H1 (cell line): ENCODE measurements around the gene KIAA1671. TPM values are rescaled to one million over a fixed set of nuclear protein-coding genes. Genes with fewer than 3 reads are reported as not detected.
"Not testable (repeated sequence)": the region's sequence is repeated elsewhere in the genome, so short reads cannot be mapped to it uniquely, and the experiment has no call there.

Source experiments
- CTCF ChIA-PET: fragments of 300-600 bp; sonication (Branson Sonifier 250); formaldehyde crosslinking; loops from one replicate; lab custom pipeline; 2021; ENCODE audit not compliant: partially characterized antibody; lab: Charles Lee
- POLR2A ChIA-PET: fragments of 300-600 bp; sonication (Branson Sonifier 250); formaldehyde crosslinking; loops from one replicate; lab custom pipeline; 2021; ENCODE audit warnings: inconsistent platforms; ENCODE audit not compliant: partially characterized antibody; lab: Charles Lee
- DNase-seq, 2 experiments: peaks; one replicate each; pipeline versions ENCODE4 v3.0.0 to v3.0.0-alpha.2; 2010 to 2022; ENCODE audit warnings: low spot score in 2 of 2, low read depth in 1 of 2, mixed read lengths in 1 of 2
- FAIRE-seq: peaks from 2 replicates; lab custom pipeline; 2011; peaks lifted over from hg19 to GRCh38; lab: Jason Lieb, UNC
- H2AFZ ChIP-seq: 2 replicates; pipeline ENCODE4 v1.8.1; 2012; ENCODE audit warnings: low read length, inconsistent platforms
- H2AK5ac ChIP-seq: 2 replicates; pipeline ENCODE4 v1.6.1; 2013; ENCODE audit warnings: low read depth, low read length
- H2BK120ac ChIP-seq: replicated peaks from 2 replicates; pipeline ENCODE3; 2013; ENCODE audit warnings: low read depth, low read length, inconsistent platforms
- H2BK12ac ChIP-seq: 2 replicates; pipeline ENCODE4 v1.6.1; 2013; ENCODE audit warnings: low read depth, low read length
- H2BK15ac ChIP-seq: 2 replicates; pipeline ENCODE4 v1.6.1; 2013; ENCODE audit warnings: low read length
- H2BK20ac ChIP-seq: 2 replicates; pipeline ENCODE4 v1.6.1; 2013; ENCODE audit warnings: low read length
- H2BK5ac ChIP-seq: 2 replicates; pipeline ENCODE4 v1.6.1; 2013; ENCODE audit warnings: low read depth, low read length
- H3K14ac ChIP-seq: 2 replicates; pipeline ENCODE4 v1.6.1; 2013; ENCODE audit warnings: inconsistent platforms; ENCODE audit not compliant: insufficient read length
- H3K18ac ChIP-seq: 2 replicates; pipeline ENCODE4 v1.6.1; 2013; ENCODE audit warnings: low read length; ENCODE audit errors: extremely low read depth
- H3K23ac ChIP-seq: 2 replicates; pipeline ENCODE4 v1.6.1; 2013; ENCODE audit warnings: inconsistent platforms; ENCODE audit not compliant: insufficient read length
- H3K23me2 ChIP-seq: 2 replicates; pipeline ENCODE4 v1.6.1; 2013; ENCODE audit warnings: low read depth, low read length
- H3K27ac ChIP-seq: 2 replicates; pipeline ENCODE4 v1.6.1; 2011; ENCODE audit warnings: low read depth, low read length, inconsistent platforms
- H3K27me3 ChIP-seq, 4 experiments: replicated peaks in 1 of 4; 1 replicate in 1 of 4; 2 replicates in 3 of 4; pipeline versions ENCODE4 v1.6.1 to v1.8.1; 2011 to 2013; ENCODE audit warnings: low read length in 3 of 4, mild to moderate bottlenecking in 3 of 4, inconsistent platforms in 2 of 4, mixed read lengths in 2 of 4, moderate library complexity in 1 of 4; ENCODE audit not compliant: control insufficient read depth in 3 of 4, insufficient read depth in 3 of 4; ENCODE audit errors: extremely low read depth in 1 of 4
- H3K36me3 ChIP-seq, 4 experiments: 2 replicates each; pipeline versions ENCODE4 v1.6.1 to v1.8.1; 2011 to 2013; ENCODE audit warnings: mild to moderate bottlenecking in 4 of 4, low read length in 3 of 4, moderate library complexity in 2 of 4, control low read depth in 1 of 4, inconsistent platforms in 1 of 4; ENCODE audit not compliant: insufficient read depth in 4 of 4, control insufficient read depth in 2 of 4
- H3K4ac ChIP-seq: replicated peaks from 2 replicates; pipeline ENCODE3; 2013; ENCODE audit warnings: low read length, low read depth, mixed read lengths, inconsistent platforms; ENCODE audit not compliant: insufficient read length
- H3K4me1 ChIP-seq, 4 experiments: replicated peaks in 1 of 4; 1 replicate in 1 of 4; 2 replicates in 3 of 4; pipeline versions ENCODE4 v1.6.1 to v1.8.1; 2011 to 2013; ENCODE audit warnings: low read length in 3 of 4, inconsistent platforms in 2 of 4, mixed read lengths in 1 of 4; ENCODE audit not compliant: insufficient read depth in 4 of 4, control insufficient read depth in 3 of 4
- H3K4me2 ChIP-seq, 2 experiments: 2 replicates each; pipeline versions ENCODE4 v1.6.1 to v1.8.1; 2011 to 2013; ENCODE audit warnings: low read depth in 2 of 2, low read length in 2 of 2, control low read depth in 1 of 2, inconsistent platforms in 1 of 2, mild to moderate bottlenecking in 1 of 2; ENCODE audit not compliant: insufficient read depth in 1 of 2
- H3K4me3 ChIP-seq, 4 experiments: fragments of 200-600, 300-600 bp in 1 of 4; sonication (generic), shearing (Covaris generic), sonication (Bioruptor Twin) in 1 of 4; 2 replicates each; pipeline versions ENCODE4 v1.5.1 to v1.8.1; 2011 to 2016; ENCODE audit warnings: low read length in 4 of 4, low read depth in 3 of 4, control low read depth in 2 of 4, inconsistent platforms in 2 of 4, mild to moderate bottlenecking in 2 of 4, mixed read lengths in 1 of 4, moderate library complexity in 1 of 4; ENCODE audit not compliant: insufficient read depth in 2 of 4; ENCODE audit errors: extremely low read depth in 1 of 4
- H3K56ac ChIP-seq: replicated peaks from 2 replicates; pipeline ENCODE3; 2013; ENCODE audit warnings: low read depth, mild to moderate bottlenecking, mixed read lengths, low read length, inconsistent platforms; ENCODE audit not compliant: insufficient read length
- H3K79me1 ChIP-seq: 2 replicates; pipeline ENCODE4 v1.6.1; 2013; ENCODE audit warnings: low read depth, low read length, control low read depth
- H3K79me2 ChIP-seq, 2 experiments: 2 replicates each; pipeline versions ENCODE4 v1.6.1 to v1.8.1; 2012 to 2013; ENCODE audit warnings: low read length in 2 of 2, mild to moderate bottlenecking in 2 of 2, inconsistent platforms in 1 of 2; ENCODE audit not compliant: insufficient read depth in 2 of 2, control insufficient read depth in 1 of 2
- H3K9ac ChIP-seq, 4 experiments: replicated peaks in 1 of 4; 1 replicate in 1 of 4; 2 replicates in 3 of 4; pipeline versions ENCODE4 v1.6.1 to v1.8.1; 2011 to 2013; ENCODE audit warnings: low read depth in 3 of 4, low read length in 3 of 4, control low read depth in 2 of 4, mild to moderate bottlenecking in 2 of 4, moderate library complexity in 2 of 4, inconsistent platforms in 1 of 4; ENCODE audit errors: extremely low read depth in 1 of 4
- H3K9me3 ChIP-seq, 2 experiments: 2 replicates each; pipeline versions ENCODE4 v1.6.1 to v1.8.1; 2012 to 2013; ENCODE audit warnings: mild to moderate bottlenecking in 2 of 2, moderate library complexity in 2 of 2, control low read depth in 1 of 2, inconsistent platforms in 1 of 2, low read depth in 1 of 2, low read length in 1 of 2, mixed read lengths in 1 of 2; ENCODE audit not compliant: insufficient read depth in 2 of 2
- H4K20me1 ChIP-seq, 2 experiments: replicated peaks in 1 of 2; 2 replicates each; pipeline versions ENCODE3 to v1.8.1; 2011 to 2013; ENCODE audit warnings: inconsistent platforms in 2 of 2, low read length in 2 of 2, mild to moderate bottlenecking in 1 of 2; ENCODE audit not compliant: insufficient read depth in 2 of 2, control insufficient read depth in 1 of 2
- H4K5ac ChIP-seq: 2 replicates; pipeline ENCODE4 v1.6.1; 2013; ENCODE audit warnings: low read length, low read depth, mixed read lengths, inconsistent platforms; ENCODE audit not compliant: insufficient read length
- H4K8ac ChIP-seq: 2 replicates; pipeline ENCODE4 v1.8.0; 2013; ENCODE audit warnings: mild to moderate bottlenecking, moderate library complexity, low read length, inconsistent platforms; ENCODE audit not compliant: insufficient read depth; ENCODE audit errors: extremely low read depth
- H4K91ac ChIP-seq: replicated peaks from 2 replicates; pipeline ENCODE3; 2013; ENCODE audit warnings: low read length, mixed read lengths, inconsistent platforms; ENCODE audit not compliant: insufficient read length
- BACH1 ChIP-seq: IDR thresholded peaks from 2 replicates; pipeline ENCODE4 v1.6.1; 2012; ENCODE audit warnings: low read length, improper control_type of control experiment
- GABPA ChIP-seq: IDR thresholded peaks from 2 replicates; pipeline ENCODE4 v1.6.1; 2011; ENCODE audit warnings: mild to moderate bottlenecking, low read length, moderate library complexity, borderline replicate concordance; ENCODE audit not compliant: insufficient read depth
- NRF1 ChIP-seq: IDR thresholded peaks from 2 replicates; pipeline ENCODE4 v1.6.1; 2011; ENCODE audit warnings: mild to moderate bottlenecking, low read depth, low read length, improper control_type of control experiment
- RAD21 ChIP-seq, 2 experiments: IDR thresholded peaks in 1 of 2; conservative IDR thresholded peaks in 1 of 2; 2 replicates each; pipeline ENCODE4 v1.6.1; 2011; ENCODE audit warnings: low read depth in 2 of 2, low read length in 2 of 2, improper control_type of control experiment in 1 of 2, inconsistent platforms in 1 of 2, mild to moderate bottlenecking in 1 of 2, moderate library complexity in 1 of 2
- TAF1 ChIP-seq: IDR thresholded peaks from 2 replicates; pipeline ENCODE4 v1.6.1; 2011; ENCODE audit warnings: mild to moderate bottlenecking, low read depth, low read length
- TCF12 ChIP-seq: IDR thresholded peaks from 2 replicates; pipeline ENCODE4 v1.6.1; 2011; ENCODE audit warnings: low read depth, mild to moderate bottlenecking, low read length
- TEAD4 ChIP-seq: IDR thresholded peaks from 2 replicates; pipeline ENCODE4 v1.6.1; 2012; ENCODE audit warnings: low read depth, low read length, inconsistent platforms, mixed read lengths
- YY1 ChIP-seq: IDR thresholded peaks from 2 replicates; pipeline ENCODE4 v1.6.1; 2011; ENCODE audit warnings: low read depth, mild to moderate bottlenecking, low read length
- WGBS, 2 experiments: shearing (Covaris generic) in 1 of 2; methylation state at CpG; one replicate each; pipeline versions ENCODE4 v1.1.6 to v1.1.7; 2013 to 2015; ENCODE audit warnings: low lambda C conversion rate in 2 of 2, mixed read lengths in 2 of 2, inconsistent platforms in 1 of 2, low coverage in 1 of 2, missing lambda C conversion rate in 1 of 2; ENCODE audit not compliant: insufficient replicate concordance in 2 of 2, insufficient coverage in 1 of 2, insufficient read length in 1 of 2; ENCODE audit errors: extremely low coverage in 1 of 2, missing lambda C conversion rate in 1 of 2; 5-methylcytosine and 5-hydroxymethylcytosine counted together
- polyA plus RNA-seq, 7 experiments: library from polyadenylated mRNA; depleted of rRNA in 3 of 7; stranded (reverse) in 5 of 7; unstranded in 2 of 7; fragments of >200 nt in 5 of 7; fragments of 200-250 nt in 2 of 7; gene quantifications; 1 replicate in 5 of 7; 2 replicates in 1 of 7; 4 replicates in 1 of 7; pipeline versions ENCODE4 v1.2.1 to v1.2.3, GENCODE V29; 2011 to 2013; ENCODE audit warnings: missing spikeins in 2 of 7, mixed read lengths in 2 of 7
- total RNA-seq: library from RNA; stranded (reverse); fragmentation: NEBNext Ultra II Directional; extraction: Animal tissue kit (Norgen Biotek cat#: 25700); gene quantifications from 2 replicates; pipeline ENCODE4 v1.2.1, GENCODE V29; 2021
- TF ChIP-seq, protein P1 (sequence below): IDR thresholded peaks from 2 replicates; pipeline ENCODE4 v1.6.1; 2012; ENCODE audit warnings: inconsistent platforms
- TF ChIP-seq, protein P2 (sequence below): IDR thresholded peaks from 2 replicates; pipeline ENCODE4 v1.6.1; 2012; ENCODE audit warnings: inconsistent platforms

The KIAA1671 gene
- total and polyA plus RNA-seq, 2 of the 8 experiments (the other 6 are each of a cell fraction or from before 2014, with no cell fraction given) = 6.4 to 23.9 TPM

DNA sequence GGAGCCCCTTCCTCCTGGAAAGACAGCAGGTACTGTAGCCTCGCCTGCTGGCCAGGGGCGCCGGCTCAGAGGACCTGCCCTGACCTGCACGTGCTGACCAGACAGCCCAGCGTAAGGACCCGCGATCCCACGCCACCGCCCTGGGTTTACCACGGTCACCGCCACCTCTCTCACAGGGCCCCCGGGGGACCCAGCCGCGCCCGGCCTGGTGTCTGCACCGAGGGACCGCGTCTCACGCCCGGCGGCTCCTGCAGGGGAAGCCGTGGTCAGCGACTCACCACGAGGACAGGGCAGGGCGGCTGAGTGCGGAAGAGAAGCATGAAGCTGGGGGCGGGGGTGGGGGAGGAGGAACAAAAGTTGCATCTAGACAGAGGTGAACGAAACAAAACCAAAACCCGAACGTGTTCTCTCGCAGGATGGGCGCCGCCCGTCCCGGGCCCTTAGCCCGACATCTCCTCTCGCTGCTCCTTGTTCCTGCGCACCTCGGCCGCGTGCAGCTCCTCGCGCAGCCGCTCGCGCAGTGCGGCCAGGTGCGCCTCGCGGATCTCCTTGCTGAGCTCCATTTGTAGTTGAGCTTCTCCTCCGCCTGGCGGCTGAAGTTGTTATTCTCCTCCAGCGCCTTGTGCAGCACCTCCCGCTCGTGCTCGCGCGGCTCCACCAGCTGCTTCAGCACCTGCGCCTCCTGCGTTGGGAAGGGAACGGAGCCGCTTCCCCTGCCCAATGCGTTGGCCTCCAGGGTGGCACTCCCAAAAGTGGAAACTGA is 226.5 kb downstream of the KIAA1671 start:
- H3K9ac ChIP-seq, H2AK5ac ChIP-seq, H3K23ac ChIP-seq, H3K27me3 ChIP-seq, H3K36me3 ChIP-seq, H2AFZ ChIP-seq, H3K79me2 ChIP-seq, H3K4me1 ChIP-seq, POLR2A ChIA-PET, H2BK20ac ChIP-seq, H3K56ac ChIP-seq, H4K8ac ChIP-seq, H3K14ac ChIP-seq, H2BK12ac ChIP-seq, H2BK15ac ChIP-seq, H4K20me1 ChIP-seq, H3K79me1 ChIP-seq, H3K23me2 ChIP-seq, H3K4me2 ChIP-seq, H3K4ac ChIP-seq, H3K27ac ChIP-seq, H4K91ac ChIP-seq, H3K9me3 ChIP-seq, H2BK5ac ChIP-seq, H3K18ac ChIP-seq, FAIRE-seq, H3K4me3 ChIP-seq, H4K5ac ChIP-seq, H2BK120ac ChIP-seq: not testable (repeated sequence)
- WGBS, 2 experiments = 35% methylated on average over 13 of the region's 63 CpGs; no CpG with 5 or more reads in 1 of the 2 experiments
- CTCF ChIA-PET = interaction anchor here (0.5 to 3.8 kb wide), 13 partner anchors 10 to 472 kb away, joined by 3 to 11 read pairs (median 3); no protein-coding TSS in a partner anchor
- DNase-seq = peak; percentile 13 to 69
- TF ChIP-seq TCF12 (0 out of 2 replicates have a peak, but pooled peaks have one; percentile 41), BACH1 (0 out of 2 replicates have a peak, but pooled peaks have one; percentile 23), YY1 (0 out of 2 replicates have a peak, but pooled peaks have one; percentile 49), NRF1 (peak; percentile 22; the same call in 1 of the 2 replicates), GABPA (peak; percentile 35; the same call in 1 of the 2 replicates), TAF1 (0 out of 2 replicates have a peak, but pooled peaks have one; percentile 36), TEAD4 (peak; percentile 66; the same call in 1 of the 2 replicates), RAD21 (IDR thresholded peaks at IDR 0.05 in 1 of 2, conservative IDR thresholded peaks at IDR 0.05 in 1 of 2; ENCODE audit: low read depth in 2 of 2, low read length in 2 of 2) (peak; percentile 46 to 57; a peak in 3 of 4 replicates)
- TF ChIP-seq, protein P1, sequence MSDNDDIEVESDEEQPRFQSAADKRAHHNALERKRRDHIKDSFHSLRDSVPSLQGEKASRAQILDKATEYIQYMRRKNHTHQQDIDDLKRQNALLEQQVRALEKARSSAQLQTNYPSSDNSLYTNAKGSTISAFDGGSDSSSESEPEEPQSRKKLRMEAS = peak; percentile 94
- TF ChIP-seq, protein P2, sequence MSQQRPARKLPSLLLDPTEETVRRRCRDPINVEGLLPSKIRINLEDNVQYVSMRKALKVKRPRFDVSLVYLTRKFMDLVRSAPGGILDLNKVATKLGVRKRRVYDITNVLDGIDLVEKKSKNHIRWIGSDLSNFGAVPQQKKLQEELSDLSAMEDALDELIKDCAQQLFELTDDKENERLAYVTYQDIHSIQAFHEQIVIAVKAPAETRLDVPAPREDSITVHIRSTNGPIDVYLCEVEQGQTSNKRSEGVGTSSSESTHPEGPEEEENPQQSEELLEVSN = peak; percentile 85
